Hematopoietic multipotent progenitor cell treated with erythropoietin and hydrocortisone succinate and interleukin-3 and kit ligand, for 17 days (in vitro differentiated cells): Measurements from ENCODE around the gene ABI1.

Experiments
- DNase-seq: peaks from one replicate; pipeline ENCODE4 v3.0.0-alpha.2; 2015; ENCODE audit warnings: low spot score

The ABI1 gene

DNA sequence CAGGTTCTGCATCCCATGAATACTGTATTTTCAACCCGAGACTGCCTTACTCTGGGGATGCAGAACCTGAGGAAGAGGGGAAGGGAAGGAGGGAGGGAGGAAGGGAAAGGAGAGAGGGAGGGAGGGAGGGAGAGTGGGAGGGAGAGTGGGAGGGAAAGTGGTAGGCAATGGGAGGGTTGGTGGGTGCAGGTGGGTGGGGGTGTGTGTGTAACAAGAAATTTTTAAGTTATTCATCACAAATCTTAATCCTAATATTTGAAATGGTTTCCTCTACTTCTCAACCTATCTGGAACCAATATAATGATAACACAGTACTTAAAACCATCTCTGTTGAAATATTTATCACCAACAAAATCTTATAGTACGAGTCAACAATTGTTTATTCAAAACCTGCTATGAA, 95.2 kb downstream of the ABI1 start:
- no peak for DNase-seq

DNA sequence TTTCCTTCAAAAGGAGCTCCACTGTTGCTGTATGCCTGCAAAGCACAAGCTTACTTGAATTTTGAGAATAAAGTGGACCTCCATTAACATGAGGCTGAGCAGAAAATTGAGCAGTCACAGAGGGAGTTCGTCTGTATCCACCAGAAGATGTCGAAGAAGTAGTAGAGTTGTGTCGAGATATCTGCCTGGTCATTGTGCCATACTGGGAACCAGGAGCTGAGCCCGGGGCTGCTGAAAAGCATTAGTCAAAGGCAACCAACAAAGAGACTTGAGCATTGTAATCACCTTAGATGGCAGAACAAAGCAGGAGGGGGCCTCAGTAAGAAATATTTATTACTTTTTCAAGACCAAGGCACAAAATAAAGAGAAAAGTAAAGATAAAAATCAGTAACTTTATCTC, 101.8 kb downstream of the ABI1 start:
- no peak for DNase-seq

- peak; percentile 26 for DNase-seq
These were observed 105.3 kb downstream of the ABI1 start for GRCh38 chr10:26755443-26755903.

GRCh38 chr10:26746061-26746460, 114.7 kb downstream of the ABI1 start:
- DNase-seq, result no peak

DNA sequence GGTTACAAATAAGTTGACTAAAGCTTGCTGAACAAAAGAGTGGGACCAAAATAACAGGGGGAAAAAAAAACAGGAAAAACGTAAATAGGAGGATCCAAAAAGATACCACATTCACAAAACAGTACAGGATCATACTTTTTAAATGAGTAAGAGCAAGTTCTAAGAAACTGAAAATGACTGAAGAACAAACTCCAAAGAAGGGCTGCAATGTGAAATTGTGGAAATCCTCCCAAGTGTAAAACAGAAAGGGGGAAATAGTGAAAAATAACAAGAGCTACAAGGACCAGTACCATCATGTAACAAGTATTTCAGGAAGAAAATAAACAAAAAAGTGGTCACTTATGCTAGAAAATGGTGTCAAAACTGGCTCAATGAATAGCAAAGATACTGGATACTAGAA, 116.9 kb downstream of the ABI1 start:
- no peak for DNase-seq

GRCh38 chr10:26743091-26743490, 117.7 kb downstream of the ABI1 start:
- no peak for DNase-seq

DNA sequence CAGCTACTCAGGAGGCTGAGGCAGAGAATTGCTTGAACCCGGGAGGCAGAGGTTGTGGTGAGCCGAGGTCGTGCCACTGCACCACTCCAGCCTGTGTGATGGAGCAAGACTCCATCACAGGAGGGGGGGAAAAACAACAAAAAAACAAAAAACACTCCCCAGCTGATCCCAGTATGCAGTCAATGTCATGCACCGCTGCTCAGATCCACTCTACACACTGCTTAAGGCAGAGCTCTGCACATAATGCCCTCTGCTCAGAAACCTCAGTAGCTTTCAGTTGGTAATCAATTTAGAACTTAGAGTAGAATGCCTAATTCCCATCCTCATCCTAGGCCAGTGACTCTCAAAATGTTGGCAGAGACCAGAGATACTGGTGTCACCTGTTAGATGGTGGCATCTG, 119.4 kb downstream of the ABI1 start:
- DNase-seq, result no peak

GRCh38 chr10:26739071-26739631, 121.6 kb downstream of the ABI1 start:
- no peak for DNase-seq

- no peak for DNase-seq
These were observed 122.4 kb downstream of the ABI1 start for GRCh38 chr10:26738301-26738911.

DNA sequence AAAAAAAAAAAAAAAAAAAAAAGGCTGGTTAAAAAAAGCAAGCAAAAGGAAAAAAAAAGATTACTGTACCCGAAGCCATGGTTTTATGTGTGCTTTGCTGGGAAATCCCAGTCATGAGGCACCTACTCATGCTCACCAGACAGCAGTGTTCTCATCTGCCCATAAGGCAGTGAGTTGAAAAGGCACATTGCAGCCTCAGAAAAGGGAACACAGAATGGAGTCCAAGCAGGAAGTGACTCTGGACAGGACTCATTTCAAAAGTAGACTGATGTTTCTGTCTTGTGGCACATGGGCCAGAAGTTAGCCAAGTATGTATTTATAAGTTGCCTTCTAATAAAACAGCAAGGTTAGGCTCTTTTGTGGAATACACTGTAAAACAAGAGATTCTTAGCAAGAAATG, 123.0 kb downstream of the ABI1 start:
- DNase-seq, result no peak

GRCh38 chr10:26735435-26735834, 125.3 kb downstream of the ABI1 start:
- DNase-seq, result no peak

DNA sequence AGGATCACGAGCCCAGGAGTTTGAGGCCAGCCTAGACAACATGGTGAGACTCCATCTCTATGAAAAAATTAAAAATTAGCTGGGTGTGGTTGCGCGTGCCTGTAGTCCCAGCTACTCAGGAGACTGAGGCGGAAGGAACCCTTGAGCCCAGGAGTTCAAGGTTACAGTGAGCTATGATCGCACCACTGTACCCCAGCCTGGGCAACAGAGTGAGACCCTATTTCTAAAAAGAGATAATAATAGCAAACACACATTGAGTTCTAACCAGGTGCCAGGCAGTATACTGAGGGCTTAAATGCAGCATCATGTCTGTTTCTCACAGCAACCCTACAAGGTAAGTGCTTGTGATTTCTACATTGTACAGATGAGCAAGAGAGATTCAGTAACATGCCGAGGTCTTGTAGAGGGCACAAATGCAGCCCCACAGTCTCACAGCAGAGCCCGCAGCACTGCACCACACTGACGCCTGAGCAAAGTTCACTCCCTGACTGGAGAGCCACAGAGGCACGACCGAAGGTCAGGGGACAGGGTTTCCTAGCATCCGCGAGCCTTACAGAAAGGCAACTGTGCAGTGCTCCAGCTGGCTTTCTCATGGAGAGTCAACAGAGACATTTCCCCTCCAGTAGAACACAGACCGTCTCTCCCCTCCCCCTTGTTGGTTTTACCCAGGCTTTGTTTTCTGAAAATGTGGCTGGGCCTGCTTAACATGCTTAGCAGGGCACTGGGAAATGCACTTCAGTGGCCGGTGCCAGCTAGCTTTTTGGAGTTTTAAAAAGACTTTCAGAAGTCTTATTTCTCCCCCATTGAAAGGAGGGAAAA, 126.8 kb downstream of the ABI1 start:
- DNase-seq, result no peak

- DNase-seq, result no peak
These were observed 130.2 kb downstream of the ABI1 start for GRCh38 chr10:26730552-26730951.

GRCh38 chr10:26729395-26729794, 131.4 kb downstream of the ABI1 start:
- DNase-seq, result no peak

- DNase-seq, result no peak
These were observed 131.8 kb downstream of the ABI1 start for GRCh38 chr10:26728957-26729356.

DNA sequence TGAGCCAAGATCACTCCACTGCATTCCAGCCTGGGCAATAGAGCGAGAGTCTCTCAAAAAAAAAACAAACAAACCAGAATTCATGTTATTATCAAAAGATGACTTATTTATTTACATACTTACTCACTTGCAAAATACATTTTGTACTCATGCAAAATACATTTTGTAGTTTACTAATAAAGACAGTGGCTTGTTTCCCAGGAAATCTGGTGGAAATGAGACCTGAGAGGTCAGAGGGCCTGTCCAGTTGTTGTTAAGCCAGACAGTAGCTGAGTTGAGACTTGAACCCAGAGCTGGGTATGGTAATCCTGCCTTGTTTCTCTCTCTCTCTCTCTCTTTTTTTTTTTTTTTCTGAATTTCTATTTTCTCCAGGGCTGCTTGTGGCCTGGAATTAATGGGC, 133.8 kb downstream of the ABI1 start:
- no peak for DNase-seq

DNA sequence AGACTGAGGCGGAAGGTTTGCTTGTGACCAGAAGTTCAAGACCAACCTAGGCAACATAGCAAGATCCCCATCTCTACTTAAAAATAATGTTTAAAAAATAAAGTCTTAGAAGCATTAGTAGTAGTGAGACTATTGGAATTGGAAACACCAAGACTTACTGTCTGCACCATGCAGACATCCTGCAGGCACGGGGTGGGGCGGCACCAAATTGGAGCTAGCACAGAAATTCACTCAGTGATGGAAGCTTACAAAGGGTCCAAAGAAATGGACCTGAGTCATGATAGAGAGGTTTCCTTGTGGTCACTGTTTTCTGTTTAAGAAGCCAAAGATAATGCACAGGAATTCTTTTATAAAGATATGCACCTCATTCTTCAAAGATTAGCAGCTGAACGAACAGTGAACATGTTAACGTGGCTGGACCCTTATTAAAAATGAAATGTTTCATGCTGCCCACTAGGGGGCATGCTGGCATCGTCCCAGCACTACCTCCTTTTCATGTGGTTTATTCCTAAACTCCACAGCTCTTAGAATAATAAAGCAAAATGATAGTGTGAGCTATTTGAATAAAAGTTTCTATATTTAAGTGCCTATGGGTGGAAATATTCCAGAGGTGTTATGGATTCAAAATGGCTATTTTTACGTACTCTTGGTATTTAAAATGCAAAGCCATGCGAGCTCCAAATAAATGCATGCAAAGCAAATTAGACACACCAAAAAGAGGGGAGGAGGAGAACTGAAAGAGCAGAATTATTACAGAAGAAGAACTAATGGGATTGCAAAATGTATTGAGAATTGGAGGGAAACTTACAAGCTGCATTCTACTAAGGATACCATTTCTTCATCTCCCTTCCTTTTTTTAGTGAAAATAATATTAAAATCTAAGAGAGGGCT, 134.7 kb downstream of the ABI1 start:
- DNase-seq, result peak; percentile 74

- DNase-seq, result no peak
These were observed 137.7 kb downstream of the ABI1 start for GRCh38 chr10:26723016-26723415.

DNA sequence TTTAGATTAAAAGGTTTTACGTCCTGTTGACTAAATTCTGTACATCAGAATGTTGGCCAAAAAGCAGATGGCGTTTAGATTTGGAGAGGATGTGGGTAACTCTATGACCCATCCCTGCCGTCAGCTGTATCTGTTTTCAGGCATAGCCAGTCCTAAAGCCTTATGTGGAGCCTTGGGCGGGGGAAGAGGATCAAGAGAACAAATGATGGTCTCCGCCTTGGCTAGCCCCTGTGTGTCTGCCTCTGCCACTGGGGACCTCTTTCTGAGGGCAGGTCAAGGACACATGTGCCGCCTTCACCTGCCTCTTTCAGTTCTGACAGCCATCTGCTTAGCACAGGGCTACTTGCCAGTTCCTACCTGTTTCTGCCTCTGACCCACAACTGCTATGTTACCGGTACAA, 139.2 kb downstream of the ABI1 start:
- DNase-seq, result no peak

GRCh38 chr10:26717476-26717875, 143.3 kb downstream of the ABI1 start:
- DNase-seq, result no peak

GRCh38 chr10:26715137-26715487, 145.6 kb downstream of the ABI1 start:
- no peak for DNase-seq

DNA sequence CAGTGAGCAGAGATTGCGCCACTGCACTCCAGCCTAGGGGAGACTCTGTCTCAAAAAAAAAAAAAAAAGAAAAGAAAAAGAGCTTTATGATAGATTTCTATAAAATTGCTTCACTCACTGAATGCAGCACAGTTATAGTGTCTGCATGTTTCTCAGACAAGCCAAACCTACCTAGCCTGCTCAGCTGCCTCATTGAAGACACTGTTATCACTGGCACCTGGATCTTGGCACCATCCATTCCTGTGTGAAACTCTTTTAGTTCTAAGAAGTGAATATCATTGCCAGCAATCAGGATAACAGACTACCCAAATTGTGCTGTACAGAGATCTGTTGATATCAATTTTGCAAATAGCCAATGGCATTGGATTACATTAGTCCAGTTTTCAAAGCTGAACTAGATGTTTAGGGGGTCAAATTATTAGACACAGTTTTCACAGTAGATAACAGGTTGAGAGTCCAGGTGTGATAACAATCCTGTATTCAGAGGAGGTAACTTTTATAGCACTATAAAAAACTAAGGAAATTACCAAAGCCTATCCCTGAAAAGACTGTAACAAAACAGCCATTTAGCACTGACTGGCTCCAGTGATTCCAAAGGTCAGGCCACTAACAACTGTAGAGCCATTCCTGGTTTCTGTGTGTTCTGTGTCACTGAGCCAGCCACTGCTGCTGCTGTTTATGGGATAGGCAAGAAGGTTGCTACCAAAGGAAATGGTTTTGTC, 146.2 kb downstream of the ABI1 start:
- no peak for DNase-seq
